Psoas muscle (tissue), 8 donors: Measurements from ENCODE around the gene TCF12. TPM values are rescaled to one million over a fixed set of nuclear protein-coding genes. Genes with fewer than 3 reads are reported as not detected.

Experiments used
- ATAC-seq, 4 donors: fragments of 200-7000 bp; cut with Tn5 transposase; one replicate each; pipeline ENCODE4 v1.9.1; 2020; ENCODE audit warnings: moderate library complexity in 3 of 4, mild to moderate bottlenecking in 2 of 4
- DNase-seq, 2 donors: peaks; one replicate each; pipeline ENCODE4 v3.0.0-alpha.2; 2020
- H3K27ac ChIP-seq: fragments of 200-600 bp; one replicate; pipeline ENCODE4 v1.8.0; 2022
- H3K27me3 ChIP-seq, 3 donors: fragments of 200-600 bp in 1 of 3; one replicate each; pipeline versions ENCODE4 v1.6.1 to v1.8.0; 2013 to 2022; ENCODE audit warnings: low read length in 2 of 3, mild to moderate bottlenecking in 2 of 3, moderate library complexity in 1 of 3; ENCODE audit not compliant: insufficient read depth in 3 of 3
- H3K36me3 ChIP-seq, 2 donors: fragments of 200-600 bp in 1 of 2; one replicate each; pipeline versions ENCODE4 v1.6.1 to v1.8.0; 2013 to 2022; ENCODE audit warnings: low read depth in 1 of 2, mild to moderate bottlenecking in 1 of 2, moderate library complexity in 1 of 2; ENCODE audit not compliant: insufficient read depth in 1 of 2
- H3K4me1 ChIP-seq: fragments of 200-600 bp; one replicate; pipeline ENCODE4 v1.8.0; 2022
- H3K4me3 ChIP-seq: fragments of 200-600 bp; one replicate; pipeline ENCODE4 v1.8.0; 2022; ENCODE audit warnings: mild to moderate bottlenecking
- H3K9me3 ChIP-seq: fragments of 200-600 bp; one replicate; pipeline ENCODE4 v1.8.0; 2022
- WGBS, 3 donors: extraction: QIAGEN DNeasy Blood & Tissue Kit; methylation state at CpG; one replicate each; pipeline versions ENCODE4 v1.1.6 to v1.1.7; 2013; 5-methylcytosine and 5-hydroxymethylcytosine counted together
- intact Hi-C, 2 donors: fragments of 100-400 bp; cut with DNase I; formaldehyde crosslinking; loops; one replicate each; pipeline versions ENCODE4 v1.11.0 to v1.14.2; 2022
- polyA plus RNA-seq, 3 donors: library from polyadenylated mRNA; stranded (reverse); fragments of 200-250 nt; gene quantifications; one replicate each; pipeline ENCODE4 v1.2.3, GENCODE V29; 2013
- total RNA-seq, 4 donors: library from RNA; stranded (reverse); fragmentation: NEBNext Ultra II Directional in 2 of 4; extraction: Animal tissue kit (Norgen Biotek cat#: 25700) in 2 of 4; gene quantifications; one replicate each; pipeline versions ENCODE4 v1.2.1 to v1.2.4, GENCODE V29; 2021 to 2023
- TF ChIP-seq, protein P1 (sequence below): fragments of 200-600 bp; IDR thresholded peaks from one replicate; pipeline ENCODE4 v1.8.0; 2022; ENCODE audit warnings: antibody characterized with exemption
- donor health status: healthy with polysubstance abuse.
- donor health status: DM: no; HTN: no; CAD: no; lungs with moderate emphysema.
- donor health status: Bipolar disorder and iron deficiency.
- donor health status: healthy.
- donor health status: DM: yes; HTN: yes; CAD: no.
- donor health status: DM: no; HTN: no; CAD: no.
- donor health status: DM: no; HTN: no; CAD: no.
- donor health status: DM: yes; HTN: yes; CAD: no.

TCF12 gene
- total and polyA plus RNA-seq, 7 donors: 10.5 to 53.1 (median 30.5) TPM

DNA sequence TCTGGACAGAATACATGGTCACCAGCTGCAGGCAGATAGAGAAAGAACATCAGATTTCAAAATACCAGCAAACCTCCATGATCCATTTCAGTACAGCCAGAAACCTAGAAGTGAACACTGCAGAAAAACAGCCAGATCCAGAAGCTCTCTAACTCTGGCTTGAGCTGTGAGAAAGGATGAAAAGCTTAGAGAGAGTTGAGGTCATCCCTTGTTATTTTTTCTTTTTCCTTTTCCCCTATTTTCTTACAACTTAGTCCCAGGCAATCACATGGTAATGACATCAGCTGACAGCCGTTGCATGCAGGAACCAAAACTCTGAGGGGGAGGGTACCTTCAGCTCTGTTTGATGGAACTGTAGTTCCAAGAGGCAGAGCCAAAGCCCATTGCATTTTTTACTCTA is 113.2 kb downstream of the TCF12 start:
- no peaks in the 10 kb centered on the region for H3K36me3 ChIP-seq
- intact Hi-C loops: no loop called here
- H3K4me3 ChIP-seq: no peak overlapping the region
- peak in 1 of 4 donors; percentile 38 for ATAC-seq
- peaks cover 33% of the 10 kb centered on the region for H3K4me1 ChIP-seq
- WGBS, 3 donors: 9 to 47% (median 9%) methylated on average over 1 of the region's 1 CpG
- no peaks in the 10 kb centered on the region for H3K9me3 ChIP-seq
- no peak for DNase-seq
- TF ChIP-seq, protein P1, sequence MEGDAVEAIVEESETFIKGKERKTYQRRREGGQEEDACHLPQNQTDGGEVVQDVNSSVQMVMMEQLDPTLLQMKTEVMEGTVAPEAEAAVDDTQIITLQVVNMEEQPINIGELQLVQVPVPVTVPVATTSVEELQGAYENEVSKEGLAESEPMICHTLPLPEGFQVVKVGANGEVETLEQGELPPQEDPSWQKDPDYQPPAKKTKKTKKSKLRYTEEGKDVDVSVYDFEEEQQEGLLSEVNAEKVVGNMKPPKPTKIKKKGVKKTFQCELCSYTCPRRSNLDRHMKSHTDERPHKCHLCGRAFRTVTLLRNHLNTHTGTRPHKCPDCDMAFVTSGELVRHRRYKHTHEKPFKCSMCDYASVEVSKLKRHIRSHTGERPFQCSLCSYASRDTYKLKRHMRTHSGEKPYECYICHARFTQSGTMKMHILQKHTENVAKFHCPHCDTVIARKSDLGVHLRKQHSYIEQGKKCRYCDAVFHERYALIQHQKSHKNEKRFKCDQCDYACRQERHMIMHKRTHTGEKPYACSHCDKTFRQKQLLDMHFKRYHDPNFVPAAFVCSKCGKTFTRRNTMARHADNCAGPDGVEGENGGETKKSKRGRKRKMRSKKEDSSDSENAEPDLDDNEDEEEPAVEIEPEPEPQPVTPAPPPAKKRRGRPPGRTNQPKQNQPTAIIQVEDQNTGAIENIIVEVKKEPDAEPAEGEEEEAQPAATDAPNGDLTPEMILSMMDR: no peak
- no peaks in the 10 kb centered on the region for H3K27me3 ChIP-seq
- no peak overlapping the region for H3K27ac ChIP-seq

DNA sequence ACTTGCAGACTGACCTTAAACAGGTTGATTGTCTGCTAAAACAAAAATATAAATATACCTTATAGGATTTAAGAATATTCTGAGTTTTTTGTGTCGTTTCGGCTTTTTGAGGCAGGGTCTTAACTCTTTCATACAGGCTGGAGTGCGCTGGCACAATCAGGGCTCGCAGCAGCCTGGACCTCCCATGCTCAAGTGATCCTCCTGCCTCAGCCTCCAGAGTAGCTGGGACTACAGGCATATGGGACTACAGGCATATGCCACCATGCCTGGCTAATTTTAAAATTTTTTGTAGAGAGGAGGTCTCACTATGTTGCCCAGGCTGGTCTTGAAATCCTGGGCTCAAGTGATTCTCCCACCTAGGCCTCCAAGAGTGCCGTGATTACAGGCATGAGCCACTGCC is 113.9 kb downstream of the TCF12 start:
- ATAC-seq: no peak
- Histone ChIP-seq H3K4me1 (peaks cover 34% of the 10 kb centered on the region), H3K4me3 (no peak overlapping the region), H3K27me3 (no peaks in the 10 kb centered on the region), H3K9me3 (no peaks in the 10 kb centered on the region), H3K27ac (no peak overlapping the region), H3K36me3 (no peaks in the 10 kb centered on the region)
- intact Hi-C loops: no loop called here
- WGBS, 3 donors: 95 to 96% (median 96%) methylated on average over 5 of the region's 5 CpGs
- TF ChIP-seq, protein P1: no peak
- DNase-seq: no peak

DNA sequence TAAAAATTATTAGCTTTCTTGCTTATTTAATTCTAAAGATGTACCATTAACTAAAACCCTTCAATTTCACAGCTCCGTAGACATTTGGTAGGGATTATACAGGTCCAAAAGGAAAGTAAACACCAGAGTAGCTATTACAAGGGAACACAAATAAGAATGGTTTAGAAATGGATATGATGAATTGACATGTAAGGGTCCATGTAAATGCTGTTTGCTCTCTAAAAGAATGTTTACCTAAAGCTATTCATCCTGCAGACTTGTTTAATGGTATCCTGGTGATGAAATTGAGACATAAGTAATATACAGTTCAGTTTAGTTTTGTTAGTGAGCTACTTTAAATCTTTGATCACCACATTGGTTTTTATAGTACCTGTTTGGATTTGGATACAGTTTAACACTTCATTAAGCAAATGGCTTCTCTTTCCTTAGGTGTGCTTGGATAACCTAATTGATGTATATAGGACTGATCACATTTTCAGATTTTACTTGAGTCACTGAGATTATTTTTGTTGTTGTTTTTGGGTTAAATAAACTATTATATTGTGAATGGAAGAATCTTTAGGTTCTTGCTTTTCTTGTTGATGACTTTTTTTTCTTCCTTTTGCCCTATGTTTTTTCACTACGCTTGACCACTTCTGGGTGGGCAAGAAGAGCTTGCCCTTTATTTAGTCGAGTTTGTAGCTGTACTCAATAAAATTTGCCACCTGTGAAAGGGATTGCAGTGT is 115.4 kb downstream of the TCF12 start:
- intact Hi-C loops: no loop called here
- Histone ChIP-seq H3K4me3 (no peak overlapping the region), H3K27ac (no peak overlapping the region), H3K36me3 (no peaks in the 10 kb centered on the region), H3K9me3 (no peaks in the 10 kb centered on the region), H3K27me3 (no peaks in the 10 kb centered on the region), H3K4me1 (peaks cover 37% of the 10 kb centered on the region)
- TF ChIP-seq, protein P1: no peak
- ATAC-seq (no peak), DNase-seq (no peak)
- WGBS, 3 donors: 72 to 87% (median 77%) methylated on average over 3 of the region's 3 CpGs

DNA sequence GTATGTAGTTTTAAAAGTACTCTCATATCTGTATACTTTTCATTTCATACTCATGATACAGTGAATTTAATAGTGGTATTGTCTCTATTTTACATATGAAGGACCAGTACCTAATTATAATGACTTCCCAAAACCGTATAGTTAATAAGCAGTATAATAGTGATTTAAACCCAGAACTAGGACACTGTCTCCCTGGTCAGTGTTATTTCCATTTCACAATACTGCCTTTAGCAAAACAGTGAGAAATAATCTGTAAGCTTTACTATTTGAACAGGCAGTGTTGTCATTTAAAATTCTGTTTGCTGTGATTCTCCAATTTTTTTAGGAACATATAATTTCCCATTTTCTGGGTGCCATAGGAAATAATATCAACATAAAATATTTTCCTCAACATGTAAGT is 116.2 kb downstream of the TCF12 start:
- Histone ChIP-seq H3K9me3 (no peaks in the 10 kb centered on the region), H3K4me1 (peaks cover 42% of the 10 kb centered on the region), H3K4me3 (no peak overlapping the region), H3K27ac (no peak overlapping the region), H3K27me3 (no peaks in the 10 kb centered on the region), H3K36me3 (no peaks in the 10 kb centered on the region)
- TF ChIP-seq, protein P1: no peak
- intact Hi-C loops: no loop called here
- ATAC-seq (no peak), DNase-seq (no peak)
- 62 to 74% (median 63%) methylated on average over 1 of the region's 1 CpG for WGBS, 3 donors

DNA sequence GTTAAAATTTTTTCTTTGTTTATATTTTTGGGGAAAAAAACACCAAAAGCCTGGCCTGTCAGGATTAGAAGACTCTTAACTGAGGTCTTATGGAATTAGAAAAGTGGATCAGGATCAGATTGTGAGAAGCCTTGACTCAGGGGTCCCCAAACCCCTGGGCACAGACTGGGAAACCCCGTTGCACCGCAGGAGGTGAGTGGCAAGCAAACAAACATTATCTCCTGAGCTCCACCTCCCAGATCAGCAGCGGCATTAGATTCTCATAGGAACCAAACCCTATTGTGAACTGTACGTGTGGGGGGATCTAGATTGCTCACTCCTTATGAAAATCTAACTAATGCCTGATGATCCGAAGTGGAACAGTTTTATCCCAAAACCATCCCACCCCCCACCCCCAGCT is 117.2 kb downstream of the TCF12 start:
- intact Hi-C loops: no loop called here
- TF ChIP-seq, protein P1: no peak
- Histone ChIP-seq H3K36me3 (no peaks in the 10 kb centered on the region), H3K27ac (no peak overlapping the region), H3K9me3 (no peaks in the 10 kb centered on the region), H3K27me3 (no peaks in the 10 kb centered on the region), H3K4me3 (no peak overlapping the region), H3K4me1 (peaks cover 49% of the 10 kb centered on the region)
- no peak for DNase-seq
- WGBS, 3 donors: 76 to 92% (median 78%) methylated on average over 4 to 5 of the region's 5 CpGs
- ATAC-seq: no peak
